GM19240 (cell line): ENCODE measurements around the gene RASSF4.

Experiments used
- DNase-seq: peaks from one replicate; pipeline ENCODE4 v3.0.0; 2011; ENCODE audit warnings: low spot score; ENCODE audit not compliant: insufficient read length

RASSF4 gene

GRCh38 chr10:44988957-44989585 is 29.5 kb downstream of the RASSF4 start:
- DNase-seq = no peak

DNA sequence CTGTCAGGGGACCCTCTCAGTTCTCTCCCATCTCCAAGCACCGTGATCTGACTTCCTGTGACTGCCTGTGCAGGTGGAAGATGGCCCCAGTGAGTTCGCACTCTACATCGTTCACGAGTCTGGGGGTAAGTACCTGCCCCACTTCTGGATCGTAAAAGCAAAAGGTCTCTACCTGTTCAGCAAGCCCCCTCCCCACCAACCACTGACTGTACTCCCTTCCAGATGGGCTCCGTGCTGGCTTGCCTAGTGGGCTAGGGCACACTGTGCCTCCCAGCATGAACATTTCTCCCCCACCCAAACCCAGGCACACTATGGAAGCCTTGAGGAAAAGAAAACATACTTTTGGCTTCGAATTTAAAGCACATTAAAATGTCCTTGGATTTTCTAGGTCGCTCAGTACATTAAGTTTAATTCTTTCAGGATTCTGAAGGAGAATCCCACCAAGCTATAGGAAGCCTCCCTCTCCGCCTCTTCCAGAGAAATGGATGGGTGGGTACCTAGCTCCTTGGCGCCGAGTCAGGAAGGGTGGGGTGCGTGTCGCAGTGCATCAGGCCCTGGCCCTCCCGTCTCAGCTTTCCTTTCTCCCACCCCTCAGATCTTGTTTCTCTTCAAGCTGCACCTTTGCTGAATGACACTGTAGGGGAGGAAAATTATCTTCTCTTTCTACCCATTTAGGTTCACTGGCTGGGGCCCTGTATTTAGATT is 30.1 kb downstream of the RASSF4 start:
- DNase-seq = no peak

GRCh38 chr10:44990302-44990655 is 30.7 kb downstream of the RASSF4 start:
- no peak for DNase-seq

GRCh38 chr10:44990965-44991364 is 31.4 kb downstream of the RASSF4 start:
- DNase-seq = no peak

- DNase-seq = no peak
Observed at GRCh38 chr10:44991571-44991970, 32.0 kb downstream of the RASSF4 start.

DNA sequence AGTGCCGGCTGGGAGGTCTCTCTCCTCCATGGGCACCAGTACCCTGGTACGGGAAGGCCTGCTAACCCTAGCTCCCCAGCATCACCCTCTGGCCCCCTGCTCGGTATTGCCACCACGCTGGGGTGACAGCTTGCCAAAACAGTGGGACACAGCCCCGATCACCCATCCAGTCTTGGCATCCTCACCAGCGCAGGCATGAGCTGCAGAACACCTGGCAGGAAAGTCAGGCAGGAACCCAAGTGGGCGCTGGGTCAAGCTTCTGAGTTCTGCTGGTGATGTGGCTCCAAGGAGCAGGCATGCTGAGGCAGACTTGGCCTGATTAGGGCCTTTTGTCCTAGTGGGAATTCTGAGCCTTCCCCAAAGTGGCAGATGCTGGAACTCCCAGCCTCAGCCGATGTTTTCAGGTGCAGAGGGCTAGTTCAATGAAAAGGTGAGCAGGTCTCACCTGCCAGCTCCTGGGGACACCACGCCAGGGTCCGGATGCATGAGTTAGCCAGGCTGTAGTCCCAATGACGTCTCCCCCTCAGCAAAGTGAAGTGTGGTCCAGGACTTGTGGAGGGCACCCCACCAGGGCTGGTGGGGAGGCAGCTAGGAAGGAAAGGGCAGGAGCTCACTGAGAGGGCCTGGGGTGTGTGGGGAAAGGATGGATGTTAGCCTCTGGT is 32.6 kb downstream of the RASSF4 start:
- no peak for DNase-seq

DNA sequence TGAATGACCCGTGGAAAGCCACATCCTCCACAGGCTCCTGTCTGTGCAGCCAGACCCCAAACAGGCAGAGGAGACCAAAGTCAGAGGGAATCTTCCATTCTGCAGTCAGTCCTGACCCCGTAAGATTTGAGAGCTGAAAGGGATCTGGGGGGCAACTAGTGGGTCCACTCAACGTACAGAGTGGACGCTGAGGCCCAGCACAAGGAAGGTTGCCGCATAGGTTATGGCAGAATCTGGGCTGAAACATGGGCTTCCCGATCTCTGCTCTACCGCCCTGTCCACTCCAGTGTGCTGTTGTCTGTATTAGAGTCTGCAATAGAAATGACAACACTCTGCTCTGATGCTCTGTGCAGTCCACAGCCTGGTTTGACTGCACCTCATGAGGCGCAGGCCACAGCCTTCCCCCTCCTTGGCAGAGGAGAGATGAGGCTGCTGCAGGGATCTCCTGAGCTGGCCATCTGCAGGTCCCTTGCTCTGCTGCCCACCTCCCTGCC is 33.2 kb downstream of the RASSF4 start:
- DNase-seq = no peak

GRCh38 chr10:44993226-44993921 is 33.8 kb downstream of the RASSF4 start:
- no peak for DNase-seq

DNA sequence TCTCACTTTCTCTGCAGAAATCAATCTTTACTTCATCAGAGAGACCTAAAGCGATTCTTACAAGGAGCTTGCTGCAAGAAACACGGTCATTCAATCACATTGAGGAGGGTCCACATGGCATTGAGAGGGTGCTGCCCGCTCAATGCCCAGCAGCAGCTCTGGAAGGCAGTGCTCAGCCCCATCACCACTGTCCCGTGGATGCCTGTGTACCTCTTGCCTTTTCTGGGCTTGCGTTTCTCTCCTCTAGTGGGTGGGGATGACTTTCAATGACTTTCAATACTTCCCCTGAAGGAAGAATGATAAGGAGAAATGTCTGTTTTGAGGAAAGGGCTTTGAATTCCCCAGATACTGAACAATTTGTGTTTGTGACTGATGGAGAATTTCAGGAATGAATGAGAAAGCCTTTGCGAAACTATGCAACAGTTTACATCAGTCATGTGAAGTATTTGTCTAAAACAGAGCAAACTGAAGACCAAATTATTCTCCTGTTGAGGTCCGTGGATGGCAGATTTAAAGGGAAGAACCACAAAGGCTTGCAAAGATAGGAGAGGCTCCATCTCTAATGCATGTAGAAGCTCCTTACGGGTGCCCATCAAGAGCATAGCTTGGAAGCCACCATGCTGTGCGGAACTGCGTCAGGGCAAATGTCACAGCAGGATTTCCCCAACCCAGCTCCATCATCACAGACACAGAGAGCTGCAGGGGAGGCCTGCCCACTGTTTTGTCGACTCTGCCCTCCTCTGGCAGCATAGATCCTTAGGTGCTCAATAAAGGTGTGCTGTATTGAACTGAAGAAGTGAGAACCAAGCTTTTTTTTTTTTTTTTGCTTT is 34.5 kb downstream of the RASSF4 start:
- no peak for DNase-seq

DNA sequence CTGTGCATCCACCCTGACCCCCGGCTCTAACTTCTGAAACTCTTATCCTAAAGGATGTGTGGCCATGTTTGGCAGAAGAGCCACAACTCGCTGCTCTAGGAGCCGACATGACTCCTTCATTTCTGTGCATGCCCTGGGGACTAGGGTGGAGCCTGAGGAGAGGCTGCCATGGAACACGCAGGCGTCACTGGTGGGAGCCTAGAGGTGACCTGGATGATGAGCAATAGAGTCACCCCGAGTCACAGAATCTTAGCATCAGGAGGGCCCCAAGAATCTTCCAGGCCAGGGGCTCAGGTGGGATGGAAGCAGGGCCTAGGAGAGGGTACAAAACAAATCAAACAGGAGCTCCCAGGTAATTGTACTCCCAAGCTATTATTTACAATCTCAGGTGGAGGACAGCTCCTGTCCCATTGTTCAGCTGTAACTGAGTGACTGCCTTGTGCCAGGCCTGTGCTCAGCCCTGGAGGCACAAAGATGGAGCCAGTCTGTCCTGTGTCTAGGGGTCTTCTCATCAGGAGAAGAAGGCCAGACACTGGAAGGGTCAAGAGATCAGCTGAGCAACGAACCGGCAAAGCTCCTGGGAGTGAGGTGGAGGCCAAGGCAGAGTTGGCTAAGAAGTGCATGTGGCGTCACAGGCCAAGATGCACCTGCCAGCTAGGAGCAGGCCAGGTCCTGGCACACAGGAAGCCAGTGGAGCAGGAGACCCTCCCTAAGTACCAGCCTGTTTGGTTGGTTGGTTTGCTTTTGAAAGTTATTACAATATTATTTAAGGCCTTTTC is 35.3 kb downstream of the RASSF4 start:
- DNase-seq = no peak

- no peak for DNase-seq
Observed at GRCh38 chr10:44995581-44995913, 35.9 kb downstream of the RASSF4 start.

DNA sequence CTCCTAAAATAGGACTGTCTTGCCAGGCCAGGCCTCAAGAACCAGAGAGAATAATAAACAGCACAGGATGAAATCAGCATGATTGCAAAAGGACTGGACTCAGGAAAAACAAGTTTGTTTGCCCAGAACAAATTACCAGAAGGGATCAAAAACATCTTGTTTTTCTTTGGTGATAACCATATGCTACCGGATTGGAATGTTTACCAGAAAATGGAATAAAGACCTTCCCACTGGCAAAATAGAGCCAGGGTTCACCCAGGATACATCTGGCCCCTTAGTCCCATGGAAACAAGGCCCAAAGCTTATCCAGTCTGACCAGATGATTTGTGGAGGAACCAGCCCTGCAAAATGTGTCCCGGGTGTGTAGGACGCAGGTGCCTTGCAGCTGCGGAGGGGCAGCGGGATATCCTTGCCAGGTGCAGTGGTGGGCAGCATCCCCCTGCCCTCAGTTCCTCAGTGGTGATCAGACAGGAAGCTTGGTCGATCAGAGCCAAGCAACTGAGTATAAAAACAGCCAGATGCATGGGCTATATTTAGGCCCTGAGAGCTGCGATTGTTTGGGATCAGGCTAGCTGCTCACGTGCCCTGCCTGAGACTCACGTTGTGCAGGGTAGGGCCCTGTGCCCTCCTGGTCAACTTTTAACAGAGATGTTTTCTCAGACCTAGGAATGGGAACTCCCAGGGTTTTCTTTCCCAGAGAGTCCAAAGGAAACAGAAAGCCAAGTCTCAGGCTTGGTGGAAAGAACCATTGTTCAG is 36.5 kb downstream of the RASSF4 start:
- no peak for DNase-seq

DNA sequence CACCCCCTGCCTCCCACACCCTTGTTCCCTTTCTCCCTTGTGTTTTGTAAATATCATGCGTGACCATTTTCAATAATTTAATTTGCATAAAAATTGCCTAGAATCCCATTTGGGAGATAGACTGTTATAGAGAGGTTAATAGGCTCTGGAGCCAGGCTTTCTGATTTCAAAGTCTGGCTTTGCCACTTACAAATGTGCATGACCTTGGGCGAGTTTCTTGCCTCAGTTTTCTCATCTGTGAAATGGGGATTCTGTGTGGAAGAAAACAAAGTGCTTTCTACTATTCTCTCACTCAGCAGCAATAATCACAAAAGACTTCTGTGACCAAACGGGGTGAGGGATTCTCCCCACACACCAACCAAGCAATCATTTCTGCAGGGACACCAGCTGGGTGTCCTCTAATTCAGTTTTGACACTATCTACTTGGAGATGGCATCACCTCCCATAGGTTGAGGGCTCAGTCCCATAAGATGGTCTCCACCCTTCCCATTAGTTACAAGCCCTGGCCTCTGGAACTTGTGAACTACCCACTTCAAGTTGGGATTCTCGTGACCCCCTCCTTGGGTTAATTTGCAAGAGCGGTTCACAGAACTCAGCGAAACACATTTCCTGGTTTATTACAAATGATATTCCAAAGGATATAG is 37.6 kb downstream of the RASSF4 start:
- no peak for DNase-seq

DNA sequence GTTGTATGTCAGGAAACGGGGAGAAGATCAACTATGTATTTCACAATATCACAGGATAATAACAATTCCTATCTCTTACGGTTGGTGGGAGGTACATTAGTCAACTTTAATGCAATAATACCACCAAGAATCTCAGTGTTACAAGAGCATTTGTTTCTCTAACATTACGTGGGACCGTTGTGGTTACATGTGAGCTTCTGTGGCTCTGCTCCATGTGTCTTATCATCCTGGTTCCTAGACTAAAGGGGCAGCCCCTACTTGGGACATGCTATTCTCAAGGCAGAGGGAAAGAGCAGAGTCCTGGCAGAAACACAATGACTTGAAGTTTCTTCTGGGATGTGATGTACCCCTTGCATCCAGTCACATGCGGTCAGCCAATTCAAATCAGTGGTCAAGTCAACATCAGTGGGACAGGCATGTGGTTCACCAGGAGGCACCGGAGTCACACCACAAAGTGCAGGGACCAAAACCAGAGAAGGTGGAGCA is 38.6 kb downstream of the RASSF4 start:
- DNase-seq = no peak

DNA sequence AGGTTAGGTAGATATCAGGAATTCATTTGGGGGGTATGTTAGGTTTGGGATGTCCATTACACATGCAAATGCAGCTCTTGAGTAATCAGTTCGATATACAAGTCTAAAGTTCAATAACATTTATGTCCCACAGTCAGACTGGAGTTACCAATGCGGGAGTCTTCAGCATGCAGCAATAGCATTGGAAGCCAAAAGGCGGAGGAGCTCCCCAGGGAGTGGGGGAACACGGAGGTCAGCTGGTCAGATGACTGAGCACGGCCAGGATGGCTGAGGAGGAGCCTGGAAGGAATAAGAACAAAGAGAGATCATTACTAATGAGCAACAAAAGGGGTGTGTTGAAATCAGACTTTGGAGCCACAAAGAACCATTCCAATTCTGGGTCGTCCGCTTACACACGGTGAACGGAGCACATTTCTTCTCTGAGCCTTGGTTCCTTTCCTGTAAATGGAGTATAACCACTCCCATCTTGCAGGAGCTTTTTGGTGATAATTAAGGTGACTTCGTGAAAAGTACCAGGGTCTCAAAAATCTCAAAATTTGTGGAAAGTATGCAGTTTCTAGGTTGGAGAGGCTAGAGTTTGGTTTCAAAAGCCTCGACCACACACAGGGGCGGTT is 40.6 kb downstream of the RASSF4 start:
- no peak for DNase-seq

- peak; percentile 64 for DNase-seq
Observed at GRCh38 chr10:45000752-45001380, 41.3 kb downstream of the RASSF4 start, which contains the start of gene ZNF22. ZNF22 (plus strand) TSS chr10:45000923; CDS start chr10:45003369, 2,446 bp downstream.

- DNase-seq = peak; percentile 76
Observed at GRCh38 chr10:45001381-45002148, 42.0 kb downstream of the RASSF4 start.
